Tibial nerve (tissue), 4 donors: ENCODE data around the gene UBE2G1. TPM values are rescaled to one million over a fixed set of nuclear protein-coding genes. Genes with fewer than 3 reads are reported as not detected.

ENCODE experiments used
- DNase-seq, 2 donors: peaks; one replicate each; pipeline ENCODE4 v3.0.0-alpha.2; 2019; ENCODE audit warnings: low spot score in 2 of 2
- H3K27ac ChIP-seq, 4 donors: fragments of 200-600 bp; sonication (generic) in 3 of 4; one replicate each; pipeline ENCODE4 v1.5.1; 2017 to 2019; ENCODE audit warnings: mild to moderate bottlenecking in 1 of 4
- H3K27me3 ChIP-seq, 2 donors: fragments of 200-600 bp; sonication (generic) in 1 of 2; one replicate each; pipeline versions ENCODE4 v1.5.1 to v1.6.0; 2017 to 2019
- H3K36me3 ChIP-seq, 3 donors: fragments of 200-600 bp; sonication (generic); one replicate each; pipeline ENCODE4 v1.5.1; 2018 to 2019
- H3K4me1 ChIP-seq, 4 donors: fragments of 200-600 bp; sonication (generic) in 3 of 4; one replicate each; pipeline ENCODE4 v1.5.1; 2017 to 2019
- H3K4me3 ChIP-seq, 4 donors: fragments of 200-600 bp; sonication (generic) in 3 of 4; one replicate each; pipeline ENCODE4 v1.5.1; 2017 to 2019; ENCODE audit warnings: mild to moderate bottlenecking in 1 of 4, moderate library complexity in 1 of 4
- H3K9me3 ChIP-seq, 4 donors: fragments of 200-600 bp; sonication (generic) in 3 of 4; one replicate each; pipeline ENCODE4 v1.5.1; 2017 to 2019
- CTCF ChIP-seq, 5 experiments: fragments of 200-600 bp in 3 of 5; fragments of 450-650 bp in 2 of 5; sonication (generic) in 3 of 5; IDR thresholded peaks; one replicate each; pipeline ENCODE4 v1.5.1; 2016 to 2019; ENCODE audit warnings: antibody characterized with exemption in 5 of 5, mild to moderate bottlenecking in 3 of 5, moderate library complexity in 2 of 5
- EP300 ChIP-seq, 2 donors: sonication (generic); formaldehyde crosslinking; IDR thresholded peaks; one replicate each; pipeline ENCODE4 v1.6.1; 2017; ENCODE audit warnings: antibody characterized with exemption in 2 of 2, mild to moderate bottlenecking in 1 of 2
- POLR2A ChIP-seq, 2 donors: fragments of 450-650 bp; IDR thresholded peaks; one replicate each; pipeline ENCODE4 v1.6.1; 2017; ENCODE audit warnings: antibody characterized with exemption in 2 of 2, mild to moderate bottlenecking in 2 of 2, moderate library complexity in 2 of 2
- WGBS, 2 donors: methylation state at CpG; one replicate each; pipeline ENCODE4 v1.1.5; 2018; 5-methylcytosine and 5-hydroxymethylcytosine counted together
- total RNA-seq, 4 donors: library from RNA; depleted of rRNA; stranded (reverse); fragments of >200 nt; gene quantifications; one replicate each; pipeline ENCODE4 v1.1.0, GENCODE V29; 2016

The UBE2G1 gene
- total RNA-seq, 4 donors from 2014 or later, result 30.4 to 50.7 (median 38.3) TPM

- Histone ChIP-seq H3K4me1 (no peaks in the 10 kb centered on the region), H3K9me3 (no peaks in the 10 kb centered on the region), H3K4me3 (no peak overlapping the region), H3K27me3 (no peaks in the 10 kb centered on the region), H3K36me3 (peaks cover 0 to 31% (median 0%) of the 10 kb centered on the region in 3 donors), H3K27ac (no peak overlapping the region)
- no peak for DNase-seq
- no peak for TF ChIP-seq CTCF (IDR thresholded peaks at IDR 0.05)
- TF ChIP-seq EP300 (IDR thresholded peaks at IDR 0.05), result no peak
- 84 to 90% methylated on average over 6 of the region's 6 CpGs for WGBS, 2 donors
These were observed 94.1 kb downstream of the UBE2G1 start for GRCh38 chr17:4272213-4272971.

- 53 to 58% methylated on average over 3 of the region's 3 CpGs for WGBS, 2 donors
- no peak for TF ChIP-seq EP300 (IDR thresholded peaks at IDR 0.05)
- no peak for TF ChIP-seq POLR2A (IDR thresholded peaks at IDR 0.05)
- TF ChIP-seq CTCF (IDR thresholded peaks at IDR 0.05), result no peak
- no peaks in the 10 kb centered on the region for H3K4me1 ChIP-seq
- H3K4me3 ChIP-seq, result no peak overlapping the region
- DNase-seq, result no peak
- H3K27me3 ChIP-seq, result no peaks in the 10 kb centered on the region
- H3K9me3 ChIP-seq, result no peaks in the 10 kb centered on the region
- no peak overlapping the region for H3K27ac ChIP-seq
- H3K36me3 ChIP-seq, result peaks cover 0 to 25% (median 0%) of the 10 kb centered on the region in 3 donors
These were observed 95.7 kb downstream of the UBE2G1 start for GRCh38 chr17:4270736-4271135.

- no peaks in the 10 kb centered on the region for H3K27me3 ChIP-seq
- H3K27ac ChIP-seq, result no peak overlapping the region
- H3K4me3 ChIP-seq, result no peak overlapping the region
- no peaks in the 10 kb centered on the region for H3K4me1 ChIP-seq
- DNase-seq, result no peak
- H3K36me3 ChIP-seq, result peaks cover 0 to 25% (median 0%) of the 10 kb centered on the region in 3 donors
- H3K9me3 ChIP-seq, result no peaks in the 10 kb centered on the region
- TF ChIP-seq CTCF (IDR thresholded peaks at IDR 0.05) (no peak), POLR2A (IDR thresholded peaks at IDR 0.05) (no peak), EP300 (IDR thresholded peaks at IDR 0.05) (no peak)
- WGBS, 2 donors, result 85 to 95% methylated on average over 4 of the region's 4 CpGs
These were observed 96.6 kb downstream of the UBE2G1 start for GRCh38 chr17:4269915-4270314.

GRCh38 chr17:4267402-4267801 lies 99.1 kb downstream of the UBE2G1 start:
- DNase-seq, result no peak
- H3K36me3 ChIP-seq, result peaks cover 0 to 23% (median 0%) of the 10 kb centered on the region in 3 donors
- TF ChIP-seq CTCF (IDR thresholded peaks at IDR 0.05) (no peak), EP300 (IDR thresholded peaks at IDR 0.05) (no peak), POLR2A (IDR thresholded peaks at IDR 0.05) (no peak)
- WGBS, 2 donors, result 96 to 98% methylated on average over 8 of the region's 8 CpGs
- H3K4me3 ChIP-seq, result no peak overlapping the region
- no peaks in the 10 kb centered on the region for H3K27me3 ChIP-seq
- peaks cover 0 to 16% (median 9%) of the 10 kb centered on the region in 4 donors for H3K4me1 ChIP-seq
- H3K9me3 ChIP-seq, result no peaks in the 10 kb centered on the region
- H3K27ac ChIP-seq, result no peak overlapping the region

GRCh38 chr17:4266550-4266949 lies 99.9 kb downstream of the UBE2G1 start:
- Histone ChIP-seq H3K4me3 (no peak overlapping the region), H3K27ac (no peak overlapping the region), H3K27me3 (no peaks in the 10 kb centered on the region), H3K4me1 (peaks cover 0 to 24% (median 16%) of the 10 kb centered on the region in 4 donors), H3K36me3 (peaks cover 0 to 25% (median 0%) of the 10 kb centered on the region in 3 donors), H3K9me3 (no peaks in the 10 kb centered on the region)
- no peak for DNase-seq
- 83 to 85% methylated on average over 7 of the region's 7 CpGs for WGBS, 2 donors
- TF ChIP-seq CTCF (IDR thresholded peaks at IDR 0.05), result no peak
- TF ChIP-seq EP300 (IDR thresholded peaks at IDR 0.05), result no peak
- TF ChIP-seq POLR2A (IDR thresholded peaks at IDR 0.05), result no peak
